ENCODE data around the gene SSRP1.

- TF ChIP-seq POLR2A (IDR thresholded peaks at IDR 0.05; ENCODE audit: low read depth, low read length) (no peak), POLR2AphosphoS5 (IDR thresholded peaks at IDR 0.05; ENCODE audit: low read depth, low read length) (no peak), POU2F2 (IDR thresholded peaks at IDR 0.05; ENCODE audit: low read depth, low read length) (no peak), PAX5 (IDR thresholded peaks at IDR 0.05; ENCODE audit: insufficient read depth, low read length, severe bottlenecking) (no peak), TAF1 (IDR thresholded peaks at IDR 0.05; ENCODE audit: low read depth, low read length) (no peak)
Measured at GRCh38 chr11:57358543-57358961, 22.9 kb upstream of the SSRP1 start.

Measured in GM12891 (cell line).